ENCODE data around the gene OXNAD1. TPM values are rescaled to one million over a fixed set of nuclear protein-coding genes. Genes with fewer than 3 reads are reported as not detected.

OXNAD1 gene
- total RNA-seq, 2 donors from 2014 or later: 13.5 to 18.8 TPM

DNA sequence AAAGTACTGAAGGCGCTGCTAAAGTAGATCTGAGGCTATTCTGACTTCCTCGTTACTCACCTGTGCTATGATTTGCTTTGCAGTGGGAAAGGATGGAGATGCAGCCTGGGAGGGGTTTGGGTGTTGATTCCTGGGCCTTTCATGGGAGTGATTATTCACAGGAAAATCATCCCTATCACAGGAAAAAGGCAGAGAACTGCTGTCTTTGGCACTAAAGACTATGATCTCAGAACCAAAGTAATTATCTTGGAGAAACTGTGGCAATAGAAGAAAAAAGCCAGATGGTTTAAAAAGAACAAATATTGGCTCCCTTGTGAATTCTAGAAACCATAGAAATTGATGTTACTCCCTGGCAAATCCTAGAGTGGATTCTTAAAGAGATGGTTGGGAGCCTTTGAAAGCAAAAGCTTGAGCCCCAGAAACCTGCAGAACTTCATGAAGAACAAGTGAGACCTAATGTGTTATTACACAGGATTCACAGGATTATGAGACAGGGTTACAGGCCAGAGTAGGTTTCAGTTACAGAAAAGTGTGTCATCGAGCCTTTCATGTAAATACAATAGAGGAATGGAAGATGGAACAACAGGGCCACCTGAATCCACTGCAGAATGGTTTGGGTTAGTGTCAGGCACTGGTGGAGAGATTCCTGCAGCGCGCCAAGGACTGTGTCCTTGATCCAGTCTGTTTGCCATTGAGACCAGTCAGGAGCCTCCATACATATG, 85.7 kb downstream of the OXNAD1 start:
- intact Hi-C loops (cut with DNase I): no loop called here
- no peaks in the 10 kb centered on the region for H3K36me3 ChIP-seq (replicated peaks in 1 of 2; ENCODE audit: insufficient read depth in 1 of 2, low read depth in 2 of 2)
- H3K4me3 ChIP-seq: no peak overlapping the region
- DNase-seq (no peak), ATAC-seq (no peak)
- no peak overlapping the region for H3K27ac ChIP-seq
- no peaks in the 10 kb centered on the region for H3K9me3 ChIP-seq
- WGBS, 2 donors: 87 to 91% methylated on average over 5 of the region's 5 CpGs
- no peak for TF ChIP-seq CTCF (IDR thresholded peaks at IDR 0.05)
- TF ChIP-seq POLR2A (IDR thresholded peaks at IDR 0.05): no peak
- no peaks in the 10 kb centered on the region for H3K27me3 ChIP-seq
- no peaks in the 10 kb centered on the region for H3K4me1 ChIP-seq

- H3K27me3 ChIP-seq: no peaks in the 10 kb centered on the region
- no peaks in the 10 kb centered on the region for H3K4me1 ChIP-seq
- intact Hi-C loops (cut with DNase I): no loop called here
- H3K9me3 ChIP-seq: no peaks in the 10 kb centered on the region
- H3K4me3 ChIP-seq: no peak overlapping the region
- ATAC-seq (no peak), DNase-seq (no peak)
- H3K36me3 ChIP-seq (replicated peaks in 1 of 2; ENCODE audit: insufficient read depth in 1 of 2, low read depth in 2 of 2): no peaks in the 10 kb centered on the region
- no peak for TF ChIP-seq POLR2A (IDR thresholded peaks at IDR 0.05)
- no peak for TF ChIP-seq CTCF (IDR thresholded peaks at IDR 0.05)
- no peak overlapping the region for H3K27ac ChIP-seq
- 49 to 51% methylated on average over 2 of the region's 2 CpGs for WGBS, 2 donors
These were observed 87.4 kb downstream of the OXNAD1 start for GRCh38 chr3:16352428-16352827.

GRCh38 chr3:16354291-16354690, 89.3 kb downstream of the OXNAD1 start:
- TF ChIP-seq POLR2A (IDR thresholded peaks at IDR 0.05): no peak
- TF ChIP-seq CTCF (IDR thresholded peaks at IDR 0.05): no peak
- WGBS, 2 donors: 91 to 94% methylated on average over 3 of the region's 3 CpGs
- Histone ChIP-seq H3K9me3 (no peaks in the 10 kb centered on the region), H3K4me1 (no peaks in the 10 kb centered on the region), H3K36me3 (replicated peaks in 1 of 2; ENCODE audit: insufficient read depth in 1 of 2, low read depth in 2 of 2) (no peaks in the 10 kb centered on the region), H3K4me3 (no peak overlapping the region), H3K27me3 (no peaks in the 10 kb centered on the region), H3K27ac (no peak overlapping the region)
- no peak for DNase-seq
- intact Hi-C loops (cut with DNase I): no loop called here
- ATAC-seq: no peak

Other genes with a start within 250 kb of the OXNAD1 start
- 10 to 100 TPM; 21.8 to 26.0 TPM for gene GALNT15, start 90.5 kb upstream of the OXNAD1 start, total RNA-seq
- gene DPH3, start 269 bp upstream of the OXNAD1 start, total RNA-seq: 1 to 10 TPM; 4.9 TPM
- gene RFTN1, start 248.5 kb downstream of the OXNAD1 start, total RNA-seq: 10 to 100 TPM in 1 of 2 donors, 1 to 10 TPM in 1; 6.5 to 28.0 TPM

Measured in body of pancreas (tissue), 4 donors.